Hindlimb muscle (tissue), 1 donor: ENCODE results near the gene DCAF4L1. TPM values are rescaled to one million over a fixed set of nuclear protein-coding genes. Genes with fewer than 3 reads are reported as not detected.
A peak's percentile ranks its signal among the peaks of the same experiment; 100 is the strongest.

Experiments
- DNase-seq: peaks from one replicate; pipeline ENCODE4 v3.0.0-alpha.2; 2013
- polyA plus RNA-seq: library from polyadenylated mRNA; unstranded; fragments of 120-200 nt; gene quantifications from one replicate; pipeline ENCODE4 v1.2.1, GENCODE V29; 2013; ENCODE audit not compliant: insufficient read length

Gene DCAF4L1
- 0.34 TPM for polyA plus RNA-seq

- no peak for DNase-seq
These were observed at the start of gene DCAF4L1 for GRCh38 chr4:41981456-41981855. DCAF4L1 (plus strand) TSS chr4:41981756; CDS start chr4:41981793, 37 bp downstream.

- DNase-seq = no peak
These were observed 48.6 kb upstream of the DCAF4L1 start for GRCh38 chr4:41932988-41933387.

- DNase-seq = no peak
These were observed 47.5 kb upstream of the DCAF4L1 start for GRCh38 chr4:41933997-41934503.

- DNase-seq = no peak
These were observed 47.0 kb upstream of the DCAF4L1 start for GRCh38 chr4:41934514-41934900.

- DNase-seq = peak; percentile 90
These were observed 46.5 kb upstream of the DCAF4L1 start, which contains the start of gene TMEM33 for GRCh38 chr4:41934901-41935651. TMEM33 (plus strand) TSS chr4:41935429; CDS start chr4:41935485, 56 bp downstream.

GRCh38 chr4:41935652-41936021, 45.9 kb upstream of the DCAF4L1 start:
- no peak for DNase-seq

- no peak for DNase-seq
These were observed 42.4 kb upstream of the DCAF4L1 start for GRCh38 chr4:41939016-41939626.

- DNase-seq = no peak
These were observed 40.7 kb upstream of the DCAF4L1 start for GRCh38 chr4:41940834-41941233.

- no peak for DNase-seq
These were observed 38.0 kb upstream of the DCAF4L1 start for GRCh38 chr4:41943506-41943905.

- no peak for DNase-seq
These were observed 37.5 kb upstream of the DCAF4L1 start for GRCh38 chr4:41944089-41944488.

GRCh38 chr4:41949531-41949930, 32.0 kb upstream of the DCAF4L1 start:
- no peak for DNase-seq

GRCh38 chr4:41957634-41958033, 23.9 kb upstream of the DCAF4L1 start:
- no peak for DNase-seq

GRCh38 chr4:41963105-41963504, 18.5 kb upstream of the DCAF4L1 start:
- no peak for DNase-seq

- no peak for DNase-seq
These were observed 17.2 kb upstream of the DCAF4L1 start for GRCh38 chr4:41964401-41964800.

GRCh38 chr4:41967392-41967791, 14.2 kb upstream of the DCAF4L1 start:
- DNase-seq = no peak

GRCh38 chr4:41969671-41970070, 11.9 kb upstream of the DCAF4L1 start:
- no peak for DNase-seq

- DNase-seq = no peak
These were observed 6.2 kb upstream of the DCAF4L1 start for GRCh38 chr4:41975341-41975740.

GRCh38 chr4:41976775-41977516, 4.6 kb upstream of the DCAF4L1 start:
- no peak for DNase-seq

- no peak for DNase-seq
These were observed 3.8 kb upstream of the DCAF4L1 start for GRCh38 chr4:41977709-41978108.

GRCh38 chr4:41982716-41983115, 1.2 kb downstream of the DCAF4L1 start:
- DNase-seq = no peak

GRCh38 chr4:41985151-41985550, 3.6 kb downstream of the DCAF4L1 start:
- no peak for DNase-seq

GRCh38 chr4:41989994-41990364, 8.4 kb downstream of the DCAF4L1 start:
- DNase-seq = no peak

- peak; percentile 96 for DNase-seq
These were observed 9.0 kb downstream of the DCAF4L1 start, which contains the start of gene SLC30A9 for GRCh38 chr4:41990365-41991111. SLC30A9 (plus strand) TSS chr4:41990530; CDS start chr4:41990652, 122 bp downstream.
